HG03045 (cell line): ENCODE results near the gene XPO6.
"Not testable (repeated sequence)": the region's sequence is repeated elsewhere in the genome, so short reads cannot be mapped to it uniquely, and the experiment has no call there.

Experiments used
- ATAC-seq: cut with Tn5 transposase; IDR thresholded peaks from one replicate; pipeline ENCODE4 v1.9.1; 2021; ENCODE audit warnings: mild to moderate bottlenecking, moderate library complexity; ENCODE audit not compliant: unreplicated experiment

Gene XPO6

DNA sequence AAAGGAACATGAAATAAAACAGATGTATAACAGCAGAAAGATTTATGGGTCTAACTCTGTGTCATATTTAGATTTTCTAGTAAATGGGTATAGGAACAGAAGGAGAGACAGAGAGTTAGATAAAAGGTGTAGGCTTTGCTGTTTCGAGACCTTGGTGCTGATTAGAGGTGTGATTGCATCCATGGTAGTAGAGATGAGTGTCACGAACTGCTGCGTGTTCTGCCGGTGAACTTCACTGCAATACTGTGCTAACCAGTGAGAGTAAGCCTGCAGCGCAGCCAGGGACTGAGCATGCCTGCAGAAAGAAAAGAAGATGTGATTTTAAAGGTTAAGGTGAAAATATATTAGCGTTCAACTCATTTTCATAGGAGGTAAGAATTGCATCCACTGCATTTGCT, 94.6 kb downstream of the XPO6 start:
- no peak for ATAC-seq

DNA sequence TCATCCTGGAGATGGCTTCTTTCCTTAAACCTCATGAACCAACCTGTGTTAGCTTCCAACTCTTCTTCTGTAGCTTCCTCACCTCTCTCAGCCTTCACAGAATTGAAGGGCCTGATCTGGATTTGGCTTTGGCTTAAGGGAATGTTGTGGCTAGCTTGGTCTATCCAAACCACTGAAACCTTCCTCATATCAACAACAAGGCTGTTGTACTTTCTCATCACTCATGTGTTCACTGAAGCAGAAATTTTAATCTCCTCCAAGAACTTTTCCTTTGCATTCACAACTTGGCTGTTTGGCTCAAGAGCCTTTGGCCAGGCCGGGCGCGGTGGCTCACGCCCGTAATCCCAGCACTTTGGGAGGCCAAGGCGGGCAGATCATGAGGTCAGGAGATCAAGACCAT, 95.9 kb downstream of the XPO6 start:
- not testable (repeated sequence) for ATAC-seq

DNA sequence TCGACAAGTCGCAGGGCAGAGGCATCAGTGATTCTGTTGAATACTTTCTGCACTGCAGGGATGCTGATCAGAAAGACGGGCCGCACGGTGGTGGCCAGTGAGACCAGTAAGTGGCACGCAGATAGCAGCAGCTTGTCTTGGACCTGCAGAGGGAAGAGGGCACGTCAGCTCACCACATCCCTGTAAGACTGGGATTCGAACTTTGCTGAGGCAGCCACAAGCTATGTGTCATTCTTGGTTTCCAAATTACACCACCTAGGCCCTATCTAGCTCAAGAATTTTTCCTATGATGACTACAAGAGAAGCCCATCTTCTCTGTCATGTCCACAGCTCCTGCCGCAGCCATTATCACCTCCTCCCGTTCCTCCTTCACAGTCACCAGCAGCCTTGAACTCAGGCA, 98.9 kb downstream of the XPO6 start:
- no peak for ATAC-seq

DNA sequence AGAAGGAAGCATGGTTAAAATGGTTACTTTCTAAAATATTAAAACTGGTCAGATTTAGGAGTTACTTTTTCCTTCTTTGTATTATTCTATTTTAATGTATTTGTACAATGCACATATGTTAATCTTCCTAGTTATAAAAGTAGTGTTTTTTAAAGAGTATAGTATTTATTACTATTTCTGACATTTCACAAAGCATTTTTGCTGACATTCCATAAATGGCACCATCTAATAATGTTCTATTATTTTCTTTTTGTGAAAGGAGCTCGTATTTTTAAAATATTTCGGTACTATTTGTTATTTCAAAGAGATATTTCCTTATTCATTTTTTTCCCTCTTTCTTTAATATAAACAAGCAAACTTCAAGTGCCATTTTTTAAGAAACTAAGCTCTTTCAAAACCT, 100.8 kb downstream of the XPO6 start:
- ATAC-seq = no peak

DNA sequence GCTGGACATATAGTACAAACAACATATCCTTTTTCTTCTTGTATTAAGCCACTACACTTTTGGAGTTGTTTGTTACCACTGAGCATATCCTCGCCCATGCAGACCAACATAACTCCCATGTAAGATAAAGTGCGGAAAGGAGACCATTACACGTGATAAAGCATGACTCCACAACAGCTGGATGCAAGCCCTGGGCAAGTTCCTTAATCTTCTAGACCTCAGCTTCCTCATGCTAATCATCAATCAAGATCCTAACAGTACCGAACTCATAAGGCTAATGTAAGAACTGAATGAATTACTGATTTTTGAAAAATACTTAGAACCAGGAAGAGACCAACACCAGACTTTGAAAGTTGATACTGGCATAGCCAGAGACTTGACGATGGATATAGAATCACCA, 101.3 kb downstream of the XPO6 start:
- no peak for ATAC-seq

DNA sequence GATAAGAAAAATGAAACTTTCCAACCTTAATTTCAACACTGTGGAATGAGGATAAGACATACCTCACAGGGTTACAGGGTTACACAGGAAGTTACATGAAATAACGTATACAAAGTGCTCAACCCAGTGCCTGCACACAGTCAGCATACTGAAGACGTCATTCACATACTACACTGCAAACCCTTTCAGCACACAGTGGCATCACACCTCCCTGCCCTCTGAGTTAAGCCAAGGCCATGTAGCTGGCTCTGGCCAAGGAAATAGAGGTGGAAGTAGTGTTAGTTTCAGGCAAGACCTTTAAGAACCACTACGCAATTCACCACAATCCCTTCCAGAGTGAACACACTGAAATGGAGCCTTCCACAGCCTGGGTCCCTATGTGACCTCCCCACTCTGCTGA, 101.7 kb downstream of the XPO6 start:
- ATAC-seq = no peak

DNA sequence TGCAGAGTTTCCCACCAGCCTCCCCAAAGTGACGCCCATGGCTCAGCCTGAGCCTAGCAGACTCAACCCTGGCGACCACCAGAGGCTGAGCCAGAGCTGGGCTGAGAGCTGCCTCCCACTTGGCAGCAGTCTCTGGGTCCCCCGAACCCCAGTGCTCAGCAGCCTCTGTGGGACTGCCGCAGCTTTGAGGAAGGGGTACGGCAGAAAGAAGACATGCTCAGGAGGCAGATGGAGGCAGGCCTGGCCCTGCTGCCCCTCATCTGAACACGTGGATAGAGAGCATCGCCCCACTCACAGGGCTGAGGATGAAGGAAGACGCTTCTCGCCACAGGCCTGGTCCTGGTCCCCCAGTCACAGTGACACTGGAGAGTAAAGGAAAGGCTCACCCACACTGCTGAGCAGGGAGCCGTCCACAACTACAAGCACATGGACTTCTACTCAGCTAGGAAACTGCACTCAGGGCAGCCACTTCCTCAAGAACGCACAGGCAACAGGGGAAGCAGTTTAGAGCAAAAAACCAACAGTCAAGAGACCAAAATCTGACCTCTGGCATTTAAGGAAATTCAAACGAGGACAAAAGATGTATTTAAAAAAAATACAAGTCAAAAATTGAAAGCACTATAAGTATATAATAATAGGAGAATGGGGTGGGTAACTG, 103.0 kb downstream of the XPO6 start:
- ATAC-seq = no peak

DNA sequence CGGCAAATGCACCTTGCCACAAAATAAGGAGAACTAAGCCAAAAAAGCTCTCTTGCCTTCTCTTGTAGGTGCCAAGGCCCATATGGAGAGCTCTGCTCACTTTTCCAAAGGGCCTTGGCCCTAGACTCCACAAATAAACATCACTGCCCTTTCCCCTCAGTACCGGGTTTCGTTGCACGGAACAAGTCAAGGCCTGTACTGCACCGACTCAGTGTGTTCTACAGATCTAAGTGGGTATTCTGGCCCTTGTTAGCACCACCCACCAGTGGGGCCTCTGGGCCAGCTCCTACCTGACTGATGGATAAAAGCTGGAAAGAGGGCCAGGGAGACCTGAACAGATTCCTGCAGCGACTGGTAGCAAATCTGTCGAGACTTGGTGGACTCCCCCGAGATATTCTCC, 104.5 kb downstream of the XPO6 start:
- ATAC-seq = no peak

DNA sequence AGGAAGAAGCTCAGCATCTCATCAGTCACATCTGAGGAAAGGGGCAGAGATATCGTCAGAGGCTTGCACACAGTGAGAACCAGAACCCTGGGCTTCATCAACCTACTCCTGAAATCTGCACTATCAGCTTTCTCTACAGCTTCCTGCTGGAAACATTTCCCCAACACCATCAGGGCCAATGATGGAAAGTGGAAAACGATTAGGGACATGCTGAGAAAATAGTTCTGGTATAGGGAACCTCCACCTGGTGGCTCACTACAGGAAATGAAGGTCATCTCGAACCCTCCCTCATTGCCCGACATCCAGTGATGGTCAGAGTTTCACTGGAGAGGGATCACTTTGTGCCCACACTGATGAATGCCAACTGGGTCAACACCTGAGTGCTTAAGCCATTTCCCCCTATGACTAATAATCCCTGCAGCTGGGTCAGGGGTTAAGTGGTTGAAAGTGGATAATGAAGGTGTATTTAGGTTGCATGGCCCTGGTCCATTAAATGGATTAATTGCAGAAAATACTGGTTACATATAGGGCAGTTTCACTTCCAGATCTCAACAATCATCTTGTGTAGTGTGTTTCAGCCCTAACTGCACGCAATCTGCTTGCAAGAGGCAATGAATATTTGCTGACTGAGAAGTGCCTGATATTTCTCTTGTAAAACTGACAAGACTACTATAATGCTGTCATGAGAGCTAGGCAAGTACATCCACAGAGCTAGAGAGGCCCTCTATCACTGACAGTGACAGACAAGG, 105.1 kb downstream of the XPO6 start:
- ATAC-seq = no peak

DNA sequence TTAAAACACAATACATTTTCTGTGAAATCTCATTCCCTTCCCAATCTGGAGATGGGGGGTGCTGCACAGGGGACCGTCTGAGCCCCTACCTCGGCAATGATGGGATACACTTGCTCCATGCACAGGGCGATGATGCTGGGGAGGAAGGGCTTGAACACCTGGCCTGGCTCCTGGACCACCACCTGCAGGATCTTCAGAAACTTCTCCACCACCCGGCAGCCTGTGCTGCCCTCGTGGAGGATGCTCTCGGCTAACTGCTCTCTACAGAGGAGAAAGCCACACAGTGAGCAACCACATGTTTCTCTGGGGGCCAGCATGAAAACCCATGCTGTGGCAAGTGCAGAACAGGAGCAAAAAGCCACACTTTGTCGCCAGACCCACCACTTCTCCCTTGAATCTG, 105.8 kb downstream of the XPO6 start:
- no peak for ATAC-seq

DNA sequence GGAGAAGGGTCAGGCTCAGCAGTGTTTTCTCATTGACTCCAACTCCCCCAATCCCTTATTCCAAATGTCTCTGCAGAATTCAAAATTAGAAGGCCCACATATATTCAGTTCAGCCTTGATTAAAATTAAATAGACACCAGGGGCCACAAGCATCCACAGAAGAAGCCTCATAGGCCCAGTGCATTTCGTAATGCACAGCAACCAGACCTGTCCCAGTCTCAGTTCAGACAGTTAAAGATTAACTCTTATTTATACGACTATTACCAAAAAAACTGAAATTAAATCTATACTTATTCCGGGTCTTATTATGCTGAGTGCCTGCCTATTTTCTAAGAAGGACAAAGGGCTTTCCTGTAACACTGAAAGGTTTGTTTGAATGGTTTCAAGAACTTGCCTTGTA, 106.5 kb downstream of the XPO6 start:
- no peak for ATAC-seq

DNA sequence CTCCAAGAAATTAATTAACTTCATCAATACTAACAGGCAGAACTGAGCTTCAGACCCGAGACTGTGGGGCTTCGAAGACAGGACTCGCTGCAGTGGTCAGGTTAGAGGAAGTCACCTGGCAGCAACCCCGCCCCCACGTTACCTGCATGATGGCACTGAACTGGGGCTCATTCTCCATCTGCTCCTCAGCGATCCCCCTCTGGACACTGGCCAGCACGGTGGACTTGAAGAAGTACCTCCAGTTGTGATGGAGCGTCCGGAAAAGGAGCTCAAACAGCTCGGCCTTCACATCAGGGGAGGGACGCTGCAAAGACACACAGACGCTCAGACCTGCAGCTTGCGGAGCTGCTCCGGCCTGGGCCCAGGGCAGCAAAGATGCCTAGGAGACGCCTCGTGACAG, 107.4 kb downstream of the XPO6 start:
- no peak for ATAC-seq

DNA sequence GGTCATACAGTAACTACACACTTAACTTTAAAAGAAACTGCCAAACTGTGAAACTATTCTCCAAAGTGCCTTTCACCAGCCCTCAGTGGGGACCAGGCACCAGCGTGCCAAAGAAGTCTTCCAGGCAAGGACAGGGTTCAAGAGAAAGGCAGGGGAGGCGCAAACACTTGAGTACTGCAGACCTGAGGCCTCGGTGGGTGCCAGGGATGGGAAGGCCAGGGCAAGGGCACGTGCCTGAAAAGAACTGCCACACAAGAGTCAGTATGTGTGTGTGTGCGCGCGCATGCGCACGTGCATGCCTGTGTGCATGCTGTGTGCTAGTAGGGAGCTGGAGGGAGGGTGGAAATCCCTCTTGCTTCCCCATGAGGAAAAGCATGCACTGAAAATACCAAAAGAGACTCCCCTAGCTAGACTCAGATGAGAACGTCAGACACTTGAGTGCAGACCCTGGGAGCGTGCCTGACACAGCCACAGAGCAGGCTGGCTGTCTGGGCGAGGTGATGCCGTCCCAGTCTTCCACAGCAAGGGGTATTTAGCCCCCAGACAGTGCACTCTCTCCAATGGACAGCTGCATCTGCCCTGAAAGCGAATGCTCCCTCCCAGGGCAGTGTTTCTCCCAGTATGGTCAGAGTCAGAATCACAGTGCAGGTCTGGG, 108.1 kb downstream of the XPO6 start:
- ATAC-seq = no peak

DNA sequence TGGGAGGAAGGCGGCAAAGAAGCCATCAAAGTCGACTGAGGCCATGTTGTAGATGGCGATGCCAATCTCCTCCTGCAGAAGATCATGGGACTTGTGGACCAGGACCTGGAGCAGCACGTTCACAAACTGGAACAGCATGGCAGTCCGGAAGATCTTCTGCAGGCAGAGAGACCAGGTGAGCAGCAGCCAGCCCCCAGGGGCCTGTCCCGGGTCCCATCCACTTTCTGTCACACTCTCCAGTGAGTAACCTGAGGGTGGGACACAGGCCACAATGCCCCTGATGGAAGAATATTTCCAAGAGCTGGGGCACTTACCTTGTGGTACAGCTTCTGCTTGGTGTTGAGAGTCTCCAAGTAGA, 110.3 kb downstream of the XPO6 start:
- no peak for ATAC-seq

DNA sequence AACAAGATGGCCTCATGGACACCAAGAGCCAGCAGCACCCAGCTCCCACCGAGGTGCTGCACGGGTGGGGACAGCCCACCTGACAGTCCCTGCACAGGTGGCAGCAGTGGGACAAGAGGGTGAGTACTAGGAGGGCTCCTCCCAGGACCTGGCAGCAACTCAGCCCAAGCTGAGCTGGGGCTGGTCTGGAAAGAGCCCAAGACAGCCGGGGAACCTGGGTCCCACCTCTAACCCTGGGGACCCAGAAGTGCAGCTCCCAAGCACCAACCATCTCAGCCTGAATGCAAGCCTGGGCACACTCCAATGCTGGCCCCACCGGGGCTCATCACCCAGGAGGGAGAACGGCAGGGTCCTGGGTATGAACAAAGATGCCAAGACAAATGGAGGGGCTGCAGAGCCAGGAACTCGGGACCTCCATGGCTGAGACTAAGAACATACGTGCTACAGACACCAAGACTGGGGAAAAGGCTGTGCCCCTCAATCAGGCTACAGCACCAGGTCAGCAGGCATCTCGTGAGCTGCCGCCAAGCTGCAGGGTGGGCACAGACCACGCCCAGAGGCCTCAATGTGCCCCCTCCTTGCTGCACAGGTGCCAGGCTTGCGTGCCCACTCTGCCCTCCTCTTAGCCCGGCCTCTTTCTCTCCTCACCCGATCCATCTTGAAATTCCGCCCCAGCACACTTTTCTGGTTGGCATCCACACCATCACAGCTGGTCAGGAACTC, 110.8 kb downstream of the XPO6 start:
- no peak for ATAC-seq

DNA sequence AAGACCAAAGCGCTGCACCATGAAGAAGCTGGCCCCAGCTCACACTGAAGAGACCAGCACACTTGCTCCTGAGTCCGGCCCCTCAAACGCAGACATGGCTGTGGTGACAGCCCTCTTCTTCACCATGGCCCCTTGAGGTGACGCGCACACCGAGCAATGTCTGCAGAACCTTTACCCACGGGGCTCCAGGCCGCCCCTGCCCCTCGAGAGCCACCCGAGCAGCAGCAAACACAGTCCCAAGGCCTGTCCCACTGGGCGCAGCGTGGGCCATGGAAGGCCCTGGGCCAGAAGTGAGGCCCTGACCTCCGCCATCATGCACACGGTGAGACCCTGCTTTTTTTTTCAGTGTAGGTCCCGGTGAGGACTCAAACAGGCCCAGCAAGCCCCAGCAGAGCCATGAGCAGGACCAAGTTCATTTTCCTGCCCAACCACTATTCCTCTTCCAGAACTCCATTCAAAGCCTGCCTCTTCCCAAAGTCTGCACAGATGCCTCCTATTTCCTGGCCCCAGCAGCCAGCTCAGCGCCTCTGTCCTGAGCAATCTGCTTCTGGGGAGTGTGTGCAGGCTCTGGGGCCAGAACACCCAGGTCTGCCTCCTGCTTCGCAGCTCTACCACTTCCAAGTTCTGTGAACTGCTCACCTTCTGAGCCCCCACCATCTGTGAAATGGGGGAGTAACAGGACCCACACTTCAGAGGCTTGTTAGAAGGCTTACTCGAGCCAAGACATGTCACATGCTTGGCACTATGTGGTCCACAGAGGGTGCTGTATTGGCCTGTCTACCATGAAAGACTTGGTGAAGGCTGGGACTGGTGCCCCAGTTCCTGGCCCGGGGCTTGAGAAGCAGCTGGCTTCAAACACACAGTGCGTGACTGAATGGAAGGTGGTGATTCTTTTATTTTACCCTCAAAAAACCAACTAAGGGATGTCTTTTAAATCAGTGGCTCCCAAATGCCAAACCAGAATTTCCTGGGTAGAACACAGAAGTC, 112.5 kb downstream of the XPO6 start:
- ATAC-seq = no peak

DNA sequence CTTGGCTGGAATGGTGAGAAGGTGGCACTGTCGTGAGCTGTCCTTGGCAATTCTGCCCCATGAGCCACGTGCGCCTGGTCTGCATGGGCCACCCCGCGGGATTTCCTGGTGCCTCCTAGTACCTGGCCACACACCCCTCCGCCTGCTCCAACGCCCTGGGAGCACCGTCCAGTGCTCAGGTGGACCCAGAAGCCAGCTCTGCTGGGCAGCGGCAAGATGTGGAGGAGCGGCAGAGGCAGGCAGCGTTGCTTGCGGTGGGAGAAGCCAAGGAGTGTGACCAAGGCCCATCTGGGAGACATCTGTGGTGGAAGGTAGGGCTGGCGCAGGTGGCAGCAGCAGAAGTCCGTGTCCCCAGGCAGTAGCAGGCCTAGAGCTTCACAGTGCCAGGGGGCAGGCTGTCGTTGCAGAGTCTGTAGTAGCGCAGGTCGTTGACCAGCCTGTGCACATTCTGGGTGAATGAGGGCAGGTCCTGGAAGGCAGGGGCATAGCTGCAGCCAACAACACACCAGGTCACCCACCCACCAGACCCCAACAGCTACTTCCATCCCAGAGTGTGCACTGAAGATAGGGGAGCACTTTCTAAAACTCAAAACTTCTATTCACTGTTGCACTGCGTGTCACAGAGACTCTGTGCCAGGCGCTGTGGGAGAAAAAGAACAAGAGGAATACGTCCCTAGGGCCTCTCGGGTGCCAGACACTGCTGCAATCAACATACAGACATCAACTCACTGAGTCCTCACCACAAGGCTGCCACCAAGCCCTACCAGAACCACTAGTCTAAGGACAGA, 113.4 kb downstream of the XPO6 start:
- no peak for ATAC-seq

DNA sequence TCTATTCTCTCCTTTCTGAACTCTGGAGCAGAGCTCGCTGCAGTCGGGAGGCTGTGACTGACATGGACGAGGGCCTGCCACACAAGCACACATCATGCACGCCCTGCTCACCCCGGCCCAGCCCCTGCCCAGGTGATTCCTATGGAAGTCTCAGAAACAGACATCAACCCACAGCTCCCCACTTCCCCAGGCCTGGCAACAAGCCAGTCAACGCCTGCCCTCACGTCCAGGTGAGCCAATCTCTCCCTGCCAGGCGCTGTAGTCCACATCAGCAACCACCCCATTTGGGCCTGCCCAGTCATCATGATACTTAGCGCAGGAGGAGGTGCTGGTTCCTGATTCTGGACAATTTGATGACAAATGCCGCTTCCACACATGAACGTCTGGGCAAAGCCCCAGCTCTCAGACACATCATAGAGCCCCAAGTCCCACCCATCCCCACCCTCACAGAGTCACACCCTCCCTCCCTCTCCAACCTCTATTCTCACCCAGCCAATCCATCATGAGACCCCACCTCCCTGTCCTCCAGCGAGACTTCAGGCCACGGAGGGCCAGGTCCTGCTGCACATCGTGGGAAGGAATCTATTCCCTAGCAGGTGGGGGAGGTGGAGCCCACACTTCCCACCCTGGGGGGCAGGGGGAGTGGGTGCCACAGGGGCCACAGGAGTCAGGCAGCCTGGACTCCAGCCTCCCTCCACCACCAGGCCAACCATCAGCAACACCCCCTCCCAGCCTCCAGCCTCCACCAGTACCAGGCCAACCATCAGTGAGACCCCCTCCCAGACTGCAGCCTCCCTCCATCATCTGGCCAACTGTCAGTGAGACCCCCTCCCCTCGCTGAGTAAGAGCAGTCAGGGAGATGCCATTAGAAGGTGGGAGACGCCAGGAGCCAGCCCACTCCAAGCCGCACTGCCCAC, 114.5 kb downstream of the XPO6 start:
- ATAC-seq = no peak

DNA sequence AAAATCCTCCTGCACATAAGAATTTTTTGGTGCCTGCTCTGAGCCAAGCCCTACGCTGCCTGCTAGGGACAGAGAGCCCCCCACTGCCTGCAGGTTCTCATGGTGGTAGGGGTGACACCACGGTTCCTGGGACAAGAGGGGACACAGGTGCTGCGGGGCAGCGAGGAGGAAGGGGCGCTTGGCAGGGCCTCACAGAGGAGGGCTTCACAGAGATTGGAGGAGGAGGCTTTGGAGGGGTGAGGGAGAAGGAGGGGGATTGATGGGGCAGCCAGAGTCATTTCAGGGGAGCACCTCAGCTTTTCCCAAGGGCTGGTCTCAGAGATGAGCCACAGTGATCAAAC, 118.4 kb downstream of the XPO6 start:
- ATAC-seq = no peak
